WTC11 (cell line): Measurements from ENCODE around the gene JADE3. TPM values are rescaled to one million over a fixed set of nuclear protein-coding genes. Genes with fewer than 3 reads are reported as not detected.

Experiments used
- ATAC-seq: fragments of 200-7000 bp; cut with Tn5 transposase; 2 replicates; pipeline ENCODE4 v1.10.0; 2021; ENCODE audit warnings: mild to moderate bottlenecking, moderate library complexity
- CTCF ChIA-PET: fragments of 300-600 bp; sonication (Branson Sonifier 250); formaldehyde crosslinking; loops from one replicate; lab custom pipeline; 2021; ENCODE audit warnings: antibody characterized with exemption; lab: Charles Lee
- POLR2A ChIA-PET: fragments of 350-600 bp; sonication (Branson Sonifier 250); formaldehyde crosslinking; loops from one replicate; lab custom pipeline; 2021; ENCODE audit warnings: antibody characterized with exemption; lab: Charles Lee
- DNase-seq: peaks from one replicate; pipeline ENCODE4 v3.0.0; 2021; ENCODE audit warnings: low spot score
- H3K27ac Mint-ChIP-seq: 2 replicates; pipeline ENCODE4 v1.8.0; 2021; ENCODE audit warnings: mixed read lengths
- H3K27me3 Mint-ChIP-seq: 2 replicates; pipeline ENCODE4 v1.8.0; 2021; ENCODE audit warnings: low read depth, mild to moderate bottlenecking, moderate library complexity, mixed read lengths
- H3K36me3 Mint-ChIP-seq: 2 replicates; pipeline ENCODE4 v1.8.0; 2021; ENCODE audit warnings: mixed read lengths
- H3K4me1 Mint-ChIP-seq: 2 replicates; pipeline ENCODE4 v1.8.0; 2022; ENCODE audit warnings: mixed read lengths
- H3K4me3 Mint-ChIP-seq: 2 replicates; pipeline ENCODE4 v1.8.0; 2021; ENCODE audit warnings: mild to moderate bottlenecking, moderate library complexity, mixed read lengths
- H3K9me3 Mint-ChIP-seq: 2 replicates; pipeline ENCODE4 v1.8.0; 2021; ENCODE audit warnings: mixed read lengths
- CREM ChIP-seq: sonication (generic); formaldehyde crosslinking; IDR thresholded peaks from 2 replicates; pipeline ENCODE4 v1.8.1; 2022; ENCODE audit warnings: mild to moderate bottlenecking, missing genetic modification reagents, moderate library complexity
- NFE2L1 ChIP-seq: sonication (generic); formaldehyde crosslinking; IDR thresholded peaks from 2 replicates; pipeline ENCODE4 v1.8.1; 2023; ENCODE audit warnings: missing genetic modification reagents
- NR1H2 ChIP-seq: sonication (generic); formaldehyde crosslinking; IDR thresholded peaks from 2 replicates; pipeline ENCODE4 v1.9.0; 2021; ENCODE audit warnings: mild to moderate bottlenecking, moderate library complexity, missing genetic modification reagents
- NR2C2 ChIP-seq: sonication (generic); formaldehyde crosslinking; IDR thresholded peaks from 2 replicates; pipeline ENCODE4 v1.8.0; 2022; ENCODE audit warnings: mild to moderate bottlenecking, missing genetic modification reagents
- TEAD4 ChIP-seq: sonication (generic); formaldehyde crosslinking; IDR thresholded peaks from 2 replicates; pipeline ENCODE4 v1.8.0; 2022; ENCODE audit warnings: mild to moderate bottlenecking, missing genetic modification reagents
- ZNF317 ChIP-seq: sonication (generic); formaldehyde crosslinking; IDR thresholded peaks from 2 replicates; pipeline ENCODE4 v1.8.1; 2023; ENCODE audit warnings: low read depth, mild to moderate bottlenecking, moderate library complexity, missing genetic modification reagents, borderline replicate concordance
- total RNA-seq: library from RNA; stranded (reverse); gene quantifications from 3 replicates; pipeline ENCODE4 v1.2.3, GENCODE V29; 2021
- TF ChIP-seq, protein P1 (sequence below): fragments of 250-450 bp; sonication (Bioruptor Pico); IDR thresholded peaks from 2 replicates; pipeline ENCODE4 v1.9.0; 2021; ENCODE audit warnings: moderate library complexity, mild to moderate bottlenecking, inconsistent platforms, borderline replicate concordance
- TF ChIP-seq, protein P2 (sequence below): sonication (generic); formaldehyde crosslinking; IDR thresholded peaks from 2 replicates; pipeline ENCODE4 v1.8.0; 2022; ENCODE audit warnings: mild to moderate bottlenecking, missing genetic modification reagents
- TF ChIP-seq, protein P3 (sequence below): sonication (generic); formaldehyde crosslinking; IDR thresholded peaks from 2 replicates; pipeline ENCODE4 v1.8.1; 2023; ENCODE audit warnings: mild to moderate bottlenecking, missing genetic modification reagents, moderate library complexity
- TF ChIP-seq, protein P4 (sequence below): sonication (generic); formaldehyde crosslinking; IDR thresholded peaks from 2 replicates; pipeline ENCODE4 v1.8.1; 2022; ENCODE audit warnings: low read depth, mild to moderate bottlenecking, moderate library complexity, missing genetic modification reagents, borderline replicate concordance
- TF ChIP-seq, protein P5 (sequence below): sonication (generic); formaldehyde crosslinking; IDR thresholded peaks from 2 replicates; pipeline ENCODE4 v1.8.1; 2023; ENCODE audit warnings: mild to moderate bottlenecking, missing genetic modification reagents
- TF ChIP-seq, protein P6 (sequence below): fragments of 250-450 bp; sonication (Bioruptor Pico); IDR thresholded peaks from 2 replicates; pipeline ENCODE4 v2.1.2; 2022; ENCODE audit warnings: mild to moderate bottlenecking, moderate library complexity
- TF ChIP-seq, protein P7 (sequence below): sonication (generic); formaldehyde crosslinking; IDR thresholded peaks from 2 replicates; pipeline ENCODE4 v1.8.1; 2022; ENCODE audit warnings: missing genetic modification reagents, borderline replicate concordance
- TF ChIP-seq, protein P8 (sequence below): fragments of 250-450 bp; sonication (Bioruptor Pico); IDR thresholded peaks from 2 replicates; pipeline ENCODE4 v1.8.0; 2021; ENCODE audit warnings: mild to moderate bottlenecking
- TF ChIP-seq, protein P9 (sequence below): sonication (generic); formaldehyde crosslinking; IDR thresholded peaks from 2 replicates; pipeline ENCODE4 v1.8.0; 2022; ENCODE audit warnings: mild to moderate bottlenecking, missing genetic modification reagents
- TF ChIP-seq, protein P10 (sequence below): sonication (generic); formaldehyde crosslinking; conservative IDR thresholded peaks from 2 replicates; pipeline ENCODE4 v1.8.1; 2023; ENCODE audit warnings: mild to moderate bottlenecking, low read depth, missing genetic modification reagents, moderate library complexity
- TF ChIP-seq, protein P11 (sequence below): sonication (generic); formaldehyde crosslinking; IDR thresholded peaks from 2 replicates; pipeline ENCODE4 v1.8.1; 2022; ENCODE audit warnings: mild to moderate bottlenecking, missing genetic modification reagents, moderate library complexity, borderline replicate concordance

The JADE3 gene
- total RNA-seq, 1 experiment from 2014 or later, result 19.2 TPM

DNA sequence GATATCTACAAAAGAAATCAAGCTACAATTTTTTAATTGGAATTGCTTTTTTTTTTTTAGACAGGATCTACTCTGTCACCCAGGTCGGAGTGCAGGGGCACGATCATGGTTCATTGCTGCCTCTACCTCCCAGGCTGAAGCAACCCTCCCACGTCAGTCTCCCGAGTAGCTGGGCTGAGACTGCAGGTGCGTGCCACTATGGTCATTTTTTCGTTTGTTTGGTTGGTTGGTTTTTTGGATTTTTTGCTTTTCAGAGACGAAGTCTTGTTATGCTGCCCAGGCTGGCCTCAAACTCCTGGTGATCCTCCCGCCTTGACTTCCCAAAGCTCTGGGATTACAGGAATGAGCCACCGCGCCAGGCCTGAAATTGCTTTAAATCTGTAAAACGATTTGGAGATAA, 181.6 kb downstream of the JADE3 start (continued):
- TF ChIP-seq NR2C2, result no peak
- TF ChIP-seq CREM (CRISPR knock-in tag), result no peak

DNA sequence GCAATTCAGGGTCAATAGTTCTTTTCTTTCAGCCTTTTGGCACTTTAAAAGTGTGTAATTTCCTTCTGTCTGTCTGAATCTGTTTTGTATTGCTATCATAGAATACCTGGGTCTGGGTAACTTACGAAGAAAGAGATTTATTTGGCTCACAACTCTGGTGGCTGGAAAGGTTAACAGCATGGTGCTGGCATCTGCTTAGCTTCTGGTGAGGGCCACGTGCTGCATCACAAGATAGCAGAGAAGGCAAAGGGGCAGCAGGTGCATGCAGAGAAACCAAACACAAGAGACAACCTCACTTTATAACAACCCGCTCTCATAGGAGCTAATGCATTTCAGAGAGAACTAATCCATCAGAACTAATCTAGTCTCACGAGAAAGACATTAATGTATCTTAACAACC, 184.8 kb downstream of the JADE3 start:
- H3K4me3 Mint-ChIP-seq, result no peak overlapping the region
- CTCF ChIA-PET, result interaction anchor here (1.2 kb wide), 1 partner anchor 48 kb away, joined by 4 read pairs; the partner anchor contains the start of genes NDUFB11 and RBM10

More for the DNA sequence above, 184.8 kb downstream of the JADE3 start:
- Mint-ChIP-seq H3K27me3 (no peaks in the 10 kb centered on the region), H3K4me1 (peaks cover 28% of the 10 kb centered on the region), H3K36me3 (no peaks in the 10 kb centered on the region), H3K27ac (peak overlapping the region; percentile 23; the same call in 1 of the 2 replicates), H3K9me3 (peaks cover 11% of the 10 kb centered on the region)
- TF ChIP-seq, protein P1, sequence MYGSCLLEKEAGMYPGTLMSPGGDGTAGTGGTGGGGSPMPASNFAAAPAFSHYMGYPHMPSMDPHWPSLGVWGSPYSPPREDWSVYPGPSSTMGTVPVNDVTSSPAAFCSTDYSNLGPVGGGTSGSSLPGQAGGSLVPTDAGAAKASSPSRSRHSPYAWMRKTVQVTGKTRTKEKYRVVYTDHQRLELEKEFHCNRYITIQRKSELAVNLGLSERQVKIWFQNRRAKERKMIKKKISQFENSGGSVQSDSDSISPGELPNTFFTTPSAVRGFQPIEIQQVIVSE (CRISPR knock-in tag), result no peak
- TF ChIP-seq NR1H2 (no peak), ZNF317 (CRISPR knock-in tag) (no peak), TEAD4 (CRISPR knock-in tag) (no peak), NFE2L1 (no peak)
- TF ChIP-seq, protein P2, sequence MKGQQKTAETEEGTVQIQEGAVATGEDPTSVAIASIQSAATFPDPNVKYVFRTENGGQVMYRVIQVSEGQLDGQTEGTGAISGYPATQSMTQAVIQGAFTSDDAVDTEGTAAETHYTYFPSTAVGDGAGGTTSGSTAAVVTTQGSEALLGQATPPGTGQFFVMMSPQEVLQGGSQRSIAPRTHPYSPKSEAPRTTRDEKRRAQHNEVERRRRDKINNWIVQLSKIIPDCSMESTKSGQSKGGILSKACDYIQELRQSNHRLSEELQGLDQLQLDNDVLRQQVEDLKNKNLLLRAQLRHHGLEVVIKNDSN (CRISPR knock-in tag), result peak; percentile 65; the same call in 1 of the 2 replicates
- TF ChIP-seq, protein P3, sequence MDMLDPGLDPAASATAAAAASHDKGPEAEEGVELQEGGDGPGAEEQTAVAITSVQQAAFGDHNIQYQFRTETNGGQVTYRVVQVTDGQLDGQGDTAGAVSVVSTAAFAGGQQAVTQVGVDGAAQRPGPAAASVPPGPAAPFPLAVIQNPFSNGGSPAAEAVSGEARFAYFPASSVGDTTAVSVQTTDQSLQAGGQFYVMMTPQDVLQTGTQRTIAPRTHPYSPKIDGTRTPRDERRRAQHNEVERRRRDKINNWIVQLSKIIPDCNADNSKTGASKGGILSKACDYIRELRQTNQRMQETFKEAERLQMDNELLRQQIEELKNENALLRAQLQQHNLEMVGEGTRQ (CRISPR knock-in tag), result peak; percentile 54
- TF ChIP-seq, protein P4, sequence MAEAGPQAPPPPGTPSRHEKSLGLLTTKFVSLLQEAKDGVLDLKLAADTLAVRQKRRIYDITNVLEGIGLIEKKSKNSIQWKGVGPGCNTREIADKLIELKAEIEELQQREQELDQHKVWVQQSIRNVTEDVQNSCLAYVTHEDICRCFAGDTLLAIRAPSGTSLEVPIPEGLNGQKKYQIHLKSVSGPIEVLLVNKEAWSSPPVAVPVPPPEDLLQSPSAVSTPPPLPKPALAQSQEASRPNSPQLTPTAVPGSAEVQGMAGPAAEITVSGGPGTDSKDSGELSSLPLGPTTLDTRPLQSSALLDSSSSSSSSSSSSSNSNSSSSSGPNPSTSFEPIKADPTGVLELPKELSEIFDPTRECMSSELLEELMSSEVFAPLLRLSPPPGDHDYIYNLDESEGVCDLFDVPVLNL (CRISPR knock-in tag), result no peak
- TF ChIP-seq, protein P5, sequence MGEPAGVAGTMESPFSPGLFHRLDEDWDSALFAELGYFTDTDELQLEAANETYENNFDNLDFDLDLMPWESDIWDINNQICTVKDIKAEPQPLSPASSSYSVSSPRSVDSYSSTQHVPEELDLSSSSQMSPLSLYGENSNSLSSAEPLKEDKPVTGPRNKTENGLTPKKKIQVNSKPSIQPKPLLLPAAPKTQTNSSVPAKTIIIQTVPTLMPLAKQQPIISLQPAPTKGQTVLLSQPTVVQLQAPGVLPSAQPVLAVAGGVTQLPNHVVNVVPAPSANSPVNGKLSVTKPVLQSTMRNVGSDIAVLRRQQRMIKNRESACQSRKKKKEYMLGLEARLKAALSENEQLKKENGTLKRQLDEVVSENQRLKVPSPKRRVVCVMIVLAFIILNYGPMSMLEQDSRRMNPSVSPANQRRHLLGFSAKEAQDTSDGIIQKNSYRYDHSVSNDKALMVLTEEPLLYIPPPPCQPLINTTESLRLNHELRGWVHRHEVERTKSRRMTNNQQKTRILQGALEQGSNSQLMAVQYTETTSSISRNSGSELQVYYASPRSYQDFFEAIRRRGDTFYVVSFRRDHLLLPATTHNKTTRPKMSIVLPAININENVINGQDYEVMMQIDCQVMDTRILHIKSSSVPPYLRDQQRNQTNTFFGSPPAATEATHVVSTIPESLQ, result no peak
- TF ChIP-seq, protein P6, sequence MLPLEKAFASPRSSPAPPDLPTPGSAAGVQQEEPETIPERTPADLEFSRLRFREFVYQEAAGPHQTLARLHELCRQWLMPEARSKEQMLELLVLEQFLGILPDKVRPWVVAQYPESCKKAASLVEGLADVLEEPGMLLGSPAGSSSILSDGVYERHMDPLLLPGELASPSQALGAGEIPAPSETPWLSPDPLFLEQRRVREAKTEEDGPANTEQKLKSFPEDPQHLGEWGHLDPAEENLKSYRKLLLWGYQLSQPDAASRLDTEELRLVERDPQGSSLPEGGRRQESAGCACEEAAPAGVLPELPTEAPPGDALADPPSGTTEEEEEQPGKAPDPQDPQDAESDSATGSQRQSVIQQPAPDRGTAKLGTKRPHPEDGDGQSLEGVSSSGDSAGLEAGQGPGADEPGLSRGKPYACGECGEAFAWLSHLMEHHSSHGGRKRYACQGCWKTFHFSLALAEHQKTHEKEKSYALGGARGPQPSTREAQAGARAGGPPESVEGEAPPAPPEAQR (CRISPR knock-in tag), result no peak
- TF ChIP-seq, protein P7, sequence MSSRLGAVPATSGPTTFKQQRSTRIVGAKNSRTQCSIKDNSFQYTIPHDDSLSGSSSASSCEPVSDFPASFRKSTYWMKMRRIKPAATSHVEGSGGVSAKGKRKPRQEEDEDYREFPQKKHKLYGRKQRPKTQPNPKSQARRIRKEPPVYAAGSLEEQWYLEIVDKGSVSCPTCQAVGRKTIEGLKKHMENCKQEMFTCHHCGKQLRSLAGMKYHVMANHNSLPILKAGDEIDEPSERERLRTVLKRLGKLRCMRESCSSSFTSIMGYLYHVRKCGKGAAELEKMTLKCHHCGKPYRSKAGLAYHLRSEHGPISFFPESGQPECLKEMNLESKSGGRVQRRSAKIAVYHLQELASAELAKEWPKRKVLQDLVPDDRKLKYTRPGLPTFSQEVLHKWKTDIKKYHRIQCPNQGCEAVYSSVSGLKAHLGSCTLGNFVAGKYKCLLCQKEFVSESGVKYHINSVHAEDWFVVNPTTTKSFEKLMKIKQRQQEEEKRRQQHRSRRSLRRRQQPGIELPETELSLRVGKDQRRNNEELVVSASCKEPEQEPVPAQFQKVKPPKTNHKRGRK, result no peak
- TF ChIP-seq, protein P8, sequence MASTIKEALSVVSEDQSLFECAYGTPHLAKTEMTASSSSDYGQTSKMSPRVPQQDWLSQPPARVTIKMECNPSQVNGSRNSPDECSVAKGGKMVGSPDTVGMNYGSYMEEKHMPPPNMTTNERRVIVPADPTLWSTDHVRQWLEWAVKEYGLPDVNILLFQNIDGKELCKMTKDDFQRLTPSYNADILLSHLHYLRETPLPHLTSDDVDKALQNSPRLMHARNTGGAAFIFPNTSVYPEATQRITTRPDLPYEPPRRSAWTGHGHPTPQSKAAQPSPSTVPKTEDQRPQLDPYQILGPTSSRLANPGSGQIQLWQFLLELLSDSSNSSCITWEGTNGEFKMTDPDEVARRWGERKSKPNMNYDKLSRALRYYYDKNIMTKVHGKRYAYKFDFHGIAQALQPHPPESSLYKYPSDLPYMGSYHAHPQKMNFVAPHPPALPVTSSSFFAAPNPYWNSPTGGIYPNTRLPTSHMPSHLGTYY (CRISPR knock-in tag), result no peak
- TF ChIP-seq, protein P9, sequence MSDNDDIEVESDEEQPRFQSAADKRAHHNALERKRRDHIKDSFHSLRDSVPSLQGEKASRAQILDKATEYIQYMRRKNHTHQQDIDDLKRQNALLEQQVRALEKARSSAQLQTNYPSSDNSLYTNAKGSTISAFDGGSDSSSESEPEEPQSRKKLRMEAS (CRISPR knock-in tag), result 0 out of 2 replicates have a peak, but pooled peaks have one; percentile 31
- TF ChIP-seq, protein P10, sequence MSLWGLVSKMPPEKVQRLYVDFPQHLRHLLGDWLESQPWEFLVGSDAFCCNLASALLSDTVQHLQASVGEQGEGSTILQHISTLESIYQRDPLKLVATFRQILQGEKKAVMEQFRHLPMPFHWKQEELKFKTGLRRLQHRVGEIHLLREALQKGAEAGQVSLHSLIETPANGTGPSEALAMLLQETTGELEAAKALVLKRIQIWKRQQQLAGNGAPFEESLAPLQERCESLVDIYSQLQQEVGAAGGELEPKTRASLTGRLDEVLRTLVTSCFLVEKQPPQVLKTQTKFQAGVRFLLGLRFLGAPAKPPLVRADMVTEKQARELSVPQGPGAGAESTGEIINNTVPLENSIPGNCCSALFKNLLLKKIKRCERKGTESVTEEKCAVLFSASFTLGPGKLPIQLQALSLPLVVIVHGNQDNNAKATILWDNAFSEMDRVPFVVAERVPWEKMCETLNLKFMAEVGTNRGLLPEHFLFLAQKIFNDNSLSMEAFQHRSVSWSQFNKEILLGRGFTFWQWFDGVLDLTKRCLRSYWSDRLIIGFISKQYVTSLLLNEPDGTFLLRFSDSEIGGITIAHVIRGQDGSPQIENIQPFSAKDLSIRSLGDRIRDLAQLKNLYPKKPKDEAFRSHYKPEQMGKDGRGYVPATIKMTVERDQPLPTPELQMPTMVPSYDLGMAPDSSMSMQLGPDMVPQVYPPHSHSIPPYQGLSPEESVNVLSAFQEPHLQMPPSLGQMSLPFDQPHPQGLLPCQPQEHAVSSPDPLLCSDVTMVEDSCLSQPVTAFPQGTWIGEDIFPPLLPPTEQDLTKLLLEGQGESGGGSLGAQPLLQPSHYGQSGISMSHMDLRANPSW (CRISPR knock-in tag), result no peak
- TF ChIP-seq, protein P11, sequence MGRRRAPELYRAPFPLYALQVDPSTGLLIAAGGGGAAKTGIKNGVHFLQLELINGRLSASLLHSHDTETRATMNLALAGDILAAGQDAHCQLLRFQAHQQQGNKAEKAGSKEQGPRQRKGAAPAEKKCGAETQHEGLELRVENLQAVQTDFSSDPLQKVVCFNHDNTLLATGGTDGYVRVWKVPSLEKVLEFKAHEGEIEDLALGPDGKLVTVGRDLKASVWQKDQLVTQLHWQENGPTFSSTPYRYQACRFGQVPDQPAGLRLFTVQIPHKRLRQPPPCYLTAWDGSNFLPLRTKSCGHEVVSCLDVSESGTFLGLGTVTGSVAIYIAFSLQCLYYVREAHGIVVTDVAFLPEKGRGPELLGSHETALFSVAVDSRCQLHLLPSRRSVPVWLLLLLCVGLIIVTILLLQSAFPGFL (CRISPR knock-in tag), result no peak
- ATAC-seq (peak; percentile 73), DNase-seq (no peak)
- POLR2A ChIA-PET, result no interaction called here
